ENCODE measurements around the gene GTF2H3.

The GTF2H3 gene

GRCh38 chr12:123667771-123668170 lies 34.1 kb downstream of the GTF2H3 start:
- TF ChIP-seq CTCF (IDR thresholded peaks at IDR 0.05; ENCODE audit: low read depth, low read length) = no peak
- DNase-seq (ENCODE audit: extremely low read depth, low read depth) = no peak

GRCh38 chr12:123670882-123671728 lies 37.5 kb downstream of the GTF2H3 start, which contains the start of gene TCTN2:
TSS of gene TCTN2 (plus strand) at chr12:123671113. CDS start at chr12:123671241, 128 bp downstream.
- DNase-seq (ENCODE audit: extremely low read depth, low read depth) = peak; percentile 75
- no peak for TF ChIP-seq CTCF (IDR thresholded peaks at IDR 0.05; ENCODE audit: low read depth, low read length)

GRCh38 chr12:123671876-123672275 lies 38.2 kb downstream of the GTF2H3 start:
- no peak for DNase-seq (ENCODE audit: extremely low read depth, low read depth)
- TF ChIP-seq CTCF (IDR thresholded peaks at IDR 0.05; ENCODE audit: low read depth, low read length) = no peak

DNA sequence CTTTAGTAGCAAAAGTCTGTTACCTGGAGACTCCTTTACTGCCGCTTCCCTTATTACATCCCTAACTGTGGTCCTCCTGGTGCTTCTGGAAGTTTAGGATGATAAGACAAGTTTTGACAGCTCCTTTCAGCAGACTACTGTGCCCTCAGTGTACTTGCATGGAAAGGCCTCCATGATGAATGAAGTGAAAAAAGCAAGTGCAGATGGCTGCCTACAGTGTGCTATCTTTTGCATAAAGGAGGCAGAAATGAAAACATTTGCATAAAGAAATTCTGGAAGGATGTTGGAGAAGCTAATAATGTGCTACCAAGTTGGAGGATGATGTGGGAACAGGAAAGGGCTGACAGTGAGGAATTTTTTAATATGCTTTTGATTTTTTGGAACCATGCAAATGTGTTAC lies 41.8 kb downstream of the GTF2H3 start:
- no peak for TF ChIP-seq CTCF (IDR thresholded peaks at IDR 0.05; ENCODE audit: low read depth, low read length)

DNA sequence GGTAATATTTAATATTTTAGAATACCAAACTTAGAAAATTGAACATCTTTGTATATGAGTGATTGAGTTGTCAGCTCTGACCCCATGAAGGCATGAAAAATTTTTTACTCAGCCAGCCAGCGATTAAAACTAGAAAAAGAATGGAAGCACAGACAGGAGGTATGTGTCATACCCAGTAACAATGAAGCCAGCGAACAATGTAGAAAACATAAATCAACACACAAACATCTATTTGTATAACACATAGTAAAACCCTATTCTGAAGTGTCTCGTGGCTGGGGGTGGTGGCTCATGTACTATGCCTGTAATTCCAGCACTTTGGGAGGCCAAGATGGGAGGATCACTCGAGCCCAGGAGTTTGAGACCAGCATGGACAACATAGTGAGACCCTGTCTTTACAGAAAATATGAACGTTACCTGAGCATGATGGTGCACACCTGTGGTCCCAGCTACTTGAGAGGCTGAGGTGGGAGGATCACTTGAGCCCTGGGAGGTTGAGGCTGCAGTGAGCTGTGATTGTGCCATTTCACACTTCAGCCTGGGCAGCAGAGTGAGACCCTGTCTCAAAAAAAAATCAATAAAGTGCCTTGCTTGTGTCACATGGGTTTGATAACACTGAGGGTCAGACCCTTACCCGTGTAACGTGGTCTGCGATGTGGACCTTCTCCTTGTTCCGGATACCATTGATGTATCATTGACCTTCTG lies 43.1 kb downstream of the GTF2H3 start:
- DNase-seq (ENCODE audit: extremely low read depth, low read depth) = no peak
- TF ChIP-seq CTCF (IDR thresholded peaks at IDR 0.05; ENCODE audit: low read depth, low read length) = no peak

More for the DNA sequence above, 41.8 kb downstream of the GTF2H3 start:
- no peak for DNase-seq (ENCODE audit: extremely low read depth, low read depth)

- TF ChIP-seq CTCF (IDR thresholded peaks at IDR 0.05; ENCODE audit: low read depth, low read length) = no peak
These were observed 45.4 kb downstream of the GTF2H3 start for GRCh38 chr12:123678981-123679380.

GRCh38 chr12:123681605-123682004 lies 48.0 kb downstream of the GTF2H3 start:
- DNase-seq (ENCODE audit: extremely low read depth, low read depth) = no peak
- TF ChIP-seq CTCF (IDR thresholded peaks at IDR 0.05; ENCODE audit: low read depth, low read length) = no peak

More at GRCh38 chr12:123678981-123679380, 45.4 kb downstream of the GTF2H3 start:
- no peak for DNase-seq (ENCODE audit: extremely low read depth, low read depth)

Measured in AG09319 (cell line).